HL-60 (cell line): Measurements from ENCODE around the gene ST6GALNAC2.

Experiments used
- DNase-seq, 2 experiments: peaks; one replicate each; pipeline ENCODE4 v3.0.0-alpha.2; 2010 to 2020; ENCODE audit warnings: low read depth in 1 of 2, low spot score in 1 of 2
- H3K27ac ChIP-seq: fragments of 250-450 bp; sonication (Bioruptor Pico); replicated peaks from 2 replicates; pipeline ENCODE4 v1.5.1; 2020; ENCODE audit warnings: mild to moderate bottlenecking, moderate library complexity
- H3K27me3 ChIP-seq: fragments of 250-450 bp; sonication (Bioruptor Pico); 2 replicates; pipeline ENCODE4 v1.5.1; 2021; ENCODE audit warnings: mild to moderate bottlenecking, moderate library complexity; ENCODE audit not compliant: insufficient read depth, poor library complexity, severe bottlenecking
- H3K4me3 ChIP-seq: replicated peaks from 2 replicates; pipeline ENCODE4 v1.5.1; 2011; ENCODE audit warnings: mild to moderate bottlenecking, control low read depth, low read length; ENCODE audit not compliant: insufficient read depth
- GABPA ChIP-seq: IDR thresholded peaks from 2 replicates; pipeline ENCODE4 v1.6.1; 2012; ENCODE audit warnings: low read depth
- POLR2AphosphoS5 ChIP-seq: IDR thresholded peaks from 2 replicates; pipeline ENCODE4 v1.6.1; 2012; ENCODE audit warnings: low read depth
- SPI1 ChIP-seq: IDR thresholded peaks from 2 replicates; pipeline ENCODE4 v1.6.1; 2012; ENCODE audit warnings: low read depth, mild to moderate bottlenecking, borderline replicate concordance
- TF ChIP-seq, protein P1 (sequence below): IDR thresholded peaks from 2 replicates; pipeline ENCODE4 v1.6.1; 2012; ENCODE audit warnings: low read depth; ENCODE audit not compliant: insufficient replicate concordance
- TF ChIP-seq, protein P2 (sequence below): IDR thresholded peaks from one replicate; pipeline ENCODE4 v1.5.1; 2011; ENCODE audit warnings: low read length, control low read depth, inconsistent platforms; ENCODE audit not compliant: insufficient read depth

ST6GALNAC2 gene

DNA sequence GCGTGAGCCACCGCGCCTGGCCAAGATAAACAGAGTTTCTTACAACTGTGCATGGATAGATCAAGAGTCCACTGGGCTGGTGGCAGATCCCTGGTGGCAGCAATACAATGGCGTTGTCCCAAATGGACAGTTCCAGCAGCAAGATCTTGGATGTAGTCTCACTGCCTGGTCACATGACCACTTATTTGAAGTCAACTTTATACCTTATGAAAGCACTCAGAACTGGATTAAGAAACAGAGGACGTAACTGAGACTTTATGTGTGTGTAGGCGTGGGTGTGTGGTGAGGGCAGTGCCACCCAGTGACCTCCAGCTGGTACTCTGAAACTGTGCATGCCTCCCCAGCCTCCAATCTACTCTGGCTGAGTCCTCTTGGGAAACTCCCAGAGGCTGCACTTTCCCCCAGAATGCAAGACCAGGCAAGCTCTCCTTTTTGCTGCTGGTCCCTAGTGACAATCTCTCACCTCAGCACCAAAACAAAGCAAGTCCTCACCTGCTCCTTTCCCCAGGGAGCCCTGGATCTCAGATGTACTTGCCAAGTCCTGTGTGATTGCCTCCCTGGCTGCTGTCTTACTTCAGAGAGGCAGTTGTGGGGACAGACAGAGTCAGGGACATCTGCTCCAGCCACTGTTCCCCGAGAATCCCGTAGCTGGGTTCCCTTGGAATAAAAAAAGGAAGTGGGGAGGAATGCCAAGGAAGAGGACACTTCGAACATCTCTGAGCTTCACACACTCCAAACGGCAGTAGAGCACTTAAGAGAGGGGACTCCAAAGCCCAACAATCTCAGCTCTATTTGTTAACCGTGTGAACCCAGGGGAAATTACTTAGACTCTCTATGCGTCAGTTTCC lies 11.7 kb upstream of the ST6GALNAC2 start:
- Histone ChIP-seq H3K27me3 (no peaks in the 10 kb centered on the region), H3K27ac (peak overlapping the region; percentile 15), H3K4me3 (no peak overlapping the region)
- TF ChIP-seq POLR2AphosphoS5: no peak
- TF ChIP-seq, protein P1, sequence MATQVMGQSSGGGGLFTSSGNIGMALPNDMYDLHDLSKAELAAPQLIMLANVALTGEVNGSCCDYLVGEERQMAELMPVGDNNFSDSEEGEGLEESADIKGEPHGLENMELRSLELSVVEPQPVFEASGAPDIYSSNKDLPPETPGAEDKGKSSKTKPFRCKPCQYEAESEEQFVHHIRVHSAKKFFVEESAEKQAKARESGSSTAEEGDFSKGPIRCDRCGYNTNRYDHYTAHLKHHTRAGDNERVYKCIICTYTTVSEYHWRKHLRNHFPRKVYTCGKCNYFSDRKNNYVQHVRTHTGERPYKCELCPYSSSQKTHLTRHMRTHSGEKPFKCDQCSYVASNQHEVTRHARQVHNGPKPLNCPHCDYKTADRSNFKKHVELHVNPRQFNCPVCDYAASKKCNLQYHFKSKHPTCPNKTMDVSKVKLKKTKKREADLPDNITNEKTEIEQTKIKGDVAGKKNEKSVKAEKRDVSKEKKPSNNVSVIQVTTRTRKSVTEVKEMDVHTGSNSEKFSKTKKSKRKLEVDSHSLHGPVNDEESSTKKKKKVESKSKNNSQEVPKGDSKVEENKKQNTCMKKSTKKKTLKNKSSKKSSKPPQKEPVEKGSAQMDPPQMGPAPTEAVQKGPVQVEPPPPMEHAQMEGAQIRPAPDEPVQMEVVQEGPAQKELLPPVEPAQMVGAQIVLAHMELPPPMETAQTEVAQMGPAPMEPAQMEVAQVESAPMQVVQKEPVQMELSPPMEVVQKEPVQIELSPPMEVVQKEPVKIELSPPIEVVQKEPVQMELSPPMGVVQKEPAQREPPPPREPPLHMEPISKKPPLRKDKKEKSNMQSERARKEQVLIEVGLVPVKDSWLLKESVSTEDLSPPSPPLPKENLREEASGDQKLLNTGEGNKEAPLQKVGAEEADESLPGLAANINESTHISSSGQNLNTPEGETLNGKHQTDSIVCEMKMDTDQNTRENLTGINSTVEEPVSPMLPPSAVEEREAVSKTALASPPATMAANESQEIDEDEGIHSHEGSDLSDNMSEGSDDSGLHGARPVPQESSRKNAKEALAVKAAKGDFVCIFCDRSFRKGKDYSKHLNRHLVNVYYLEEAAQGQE: no peak
- no peak for TF ChIP-seq GABPA
- TF ChIP-seq, protein P2, sequence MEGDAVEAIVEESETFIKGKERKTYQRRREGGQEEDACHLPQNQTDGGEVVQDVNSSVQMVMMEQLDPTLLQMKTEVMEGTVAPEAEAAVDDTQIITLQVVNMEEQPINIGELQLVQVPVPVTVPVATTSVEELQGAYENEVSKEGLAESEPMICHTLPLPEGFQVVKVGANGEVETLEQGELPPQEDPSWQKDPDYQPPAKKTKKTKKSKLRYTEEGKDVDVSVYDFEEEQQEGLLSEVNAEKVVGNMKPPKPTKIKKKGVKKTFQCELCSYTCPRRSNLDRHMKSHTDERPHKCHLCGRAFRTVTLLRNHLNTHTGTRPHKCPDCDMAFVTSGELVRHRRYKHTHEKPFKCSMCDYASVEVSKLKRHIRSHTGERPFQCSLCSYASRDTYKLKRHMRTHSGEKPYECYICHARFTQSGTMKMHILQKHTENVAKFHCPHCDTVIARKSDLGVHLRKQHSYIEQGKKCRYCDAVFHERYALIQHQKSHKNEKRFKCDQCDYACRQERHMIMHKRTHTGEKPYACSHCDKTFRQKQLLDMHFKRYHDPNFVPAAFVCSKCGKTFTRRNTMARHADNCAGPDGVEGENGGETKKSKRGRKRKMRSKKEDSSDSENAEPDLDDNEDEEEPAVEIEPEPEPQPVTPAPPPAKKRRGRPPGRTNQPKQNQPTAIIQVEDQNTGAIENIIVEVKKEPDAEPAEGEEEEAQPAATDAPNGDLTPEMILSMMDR: no peak
- peak; percentile 49; the same call in 1 of the 2 replicates for TF ChIP-seq SPI1
- DNase-seq: peak in 1 of 2 experiments; percentile 32

DNA sequence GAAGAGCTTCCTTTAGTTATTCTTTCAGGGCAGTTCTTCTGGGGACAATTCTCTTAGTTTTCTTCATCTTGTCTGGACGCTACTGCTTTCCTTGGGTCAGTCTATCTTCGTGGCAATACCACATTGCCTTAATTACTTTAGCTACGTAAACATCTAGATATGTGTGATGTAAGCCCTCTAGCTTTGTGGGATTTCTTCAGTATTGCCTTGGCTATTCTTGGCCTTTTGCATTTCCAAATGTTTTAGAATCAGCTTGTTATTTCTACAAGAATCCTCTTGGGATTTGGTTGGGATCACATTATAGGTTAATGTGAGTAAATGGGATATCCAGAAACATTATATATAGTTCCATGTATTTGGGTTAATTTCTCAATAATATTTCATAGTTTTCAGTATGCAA lies 9.0 kb upstream of the ST6GALNAC2 start:
- Histone ChIP-seq H3K27ac (no peak overlapping the region), H3K4me3 (no peak overlapping the region), H3K27me3 (no peaks in the 10 kb centered on the region)
- no peak for DNase-seq
- TF ChIP-seq POLR2AphosphoS5 (no peak), SPI1 (no peak), GABPA (no peak)

DNA sequence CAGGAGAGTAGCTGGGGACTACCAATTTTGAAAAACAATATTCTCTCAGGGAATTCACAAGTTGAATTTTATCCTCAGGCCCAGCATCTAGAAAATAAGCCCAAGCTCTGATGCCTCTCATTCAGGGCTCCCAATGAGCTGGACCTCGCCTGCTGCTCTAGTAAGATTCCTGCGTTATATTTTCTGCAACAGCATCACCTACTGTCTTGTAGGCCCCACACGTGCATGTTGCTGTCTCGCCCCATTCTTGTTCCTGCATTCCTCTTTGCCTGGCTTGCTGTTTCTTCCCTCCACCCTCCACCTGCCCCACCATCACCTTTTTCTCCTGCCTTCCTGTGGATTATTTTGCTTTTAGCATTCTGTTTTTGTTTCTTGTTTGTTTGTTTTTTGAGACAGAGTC lies 8.3 kb upstream of the ST6GALNAC2 start:
- H3K27me3 ChIP-seq: no peaks in the 10 kb centered on the region
- TF ChIP-seq GABPA (no peak), POLR2AphosphoS5 (no peak), SPI1 (no peak)
- TF ChIP-seq, protein P2: no peak
- TF ChIP-seq, protein P1: no peak
- no peak overlapping the region for H3K27ac ChIP-seq
- no peak for DNase-seq
- no peak overlapping the region for H3K4me3 ChIP-seq

DNA sequence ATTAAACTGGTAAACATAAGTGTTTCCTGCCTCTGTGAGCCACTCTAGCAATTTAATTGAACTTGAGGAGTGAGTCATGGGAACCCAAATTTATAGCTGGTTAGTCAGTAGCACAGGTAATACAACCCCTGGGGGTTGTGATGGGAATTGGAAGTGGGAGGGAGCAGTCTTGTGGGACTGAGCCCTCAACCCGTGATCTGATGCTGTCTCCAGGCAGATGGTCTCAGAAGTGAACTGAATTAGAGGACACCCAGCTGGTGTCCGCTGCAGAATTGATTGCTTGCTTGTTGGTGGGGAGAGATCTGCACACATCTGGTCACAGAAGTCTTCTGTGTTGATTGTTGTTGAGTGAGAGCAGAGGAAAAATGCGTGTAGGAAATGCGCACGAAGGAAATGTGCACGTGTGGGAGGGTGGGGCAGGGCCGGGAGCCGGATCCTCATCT lies 7.7 kb upstream of the ST6GALNAC2 start:
- Histone ChIP-seq H3K27me3 (no peaks in the 10 kb centered on the region), H3K4me3 (no peak overlapping the region), H3K27ac (no peak overlapping the region)
- DNase-seq: no peak
- TF ChIP-seq, protein P1: no peak
- no peak for TF ChIP-seq GABPA
- TF ChIP-seq SPI1: no peak
- TF ChIP-seq, protein P2: no peak
- no peak for TF ChIP-seq POLR2AphosphoS5
